HepG2 (cell line): ENCODE results near the gene ENC1. TPM values are rescaled to one million over a fixed set of nuclear protein-coding genes. Genes with fewer than 3 reads are reported as not detected.

Experiments used
- AFF4 ChIP-seq: sonication (generic); formaldehyde crosslinking; IDR thresholded peaks from 2 replicates; pipeline ENCODE4 v1.4.0; 2020; ENCODE audit warnings: missing genetic modification reagents
- BCLAF1 ChIP-seq: fragments of 450-650 bp; IDR thresholded peaks from 2 replicates; pipeline ENCODE4 v1.6.1; 2017; ENCODE audit warnings: mild to moderate bottlenecking
- E2F5 ChIP-seq: sonication (generic); formaldehyde crosslinking; conservative IDR thresholded peaks from 2 replicates; pipeline ENCODE4 v1.4.0; 2020; ENCODE audit warnings: missing genetic modification reagents
- SNAI1 ChIP-seq: sonication (generic); formaldehyde crosslinking; IDR thresholded peaks from 2 replicates; pipeline ENCODE4 v1.5.0; 2020; ENCODE audit warnings: mild to moderate bottlenecking, missing genetic modification reagents, borderline replicate concordance
- SNAPC5 ChIP-seq: sonication (generic); formaldehyde crosslinking; IDR thresholded peaks from 2 replicates; pipeline ENCODE4 v1.8.1; 2023; ENCODE audit warnings: mild to moderate bottlenecking, missing genetic modification reagents, borderline replicate concordance
- TBP ChIP-seq: sonication (generic); formaldehyde crosslinking; IDR thresholded peaks from 2 replicates; pipeline ENCODE4 v1.5.0; 2020; ENCODE audit warnings: missing genetic modification reagents
- TERF1 ChIP-seq: sonication (generic); formaldehyde crosslinking; IDR thresholded peaks from 2 replicates; pipeline ENCODE4 v1.8.0; 2022; ENCODE audit warnings: mild to moderate bottlenecking, missing genetic modification reagents, moderate library complexity
- TOPORS ChIP-seq: sonication (generic); formaldehyde crosslinking; IDR thresholded peaks from 2 replicates; pipeline ENCODE4 v1.8.0; 2023; ENCODE audit warnings: mild to moderate bottlenecking, missing genetic modification reagents
- WIZ ChIP-seq: sonication (generic); formaldehyde crosslinking; IDR thresholded peaks from 2 replicates; pipeline ENCODE4 v1.5.1; 2020; ENCODE audit warnings: mild to moderate bottlenecking, missing genetic modification reagents
- ZNF282 ChIP-seq: fragments of 450-650 bp; IDR thresholded peaks from 2 replicates; pipeline ENCODE4 v1.6.1; 2018; ENCODE audit not compliant: partially characterized antibody
- ZNF556 ChIP-seq: sonication (generic); formaldehyde crosslinking; IDR thresholded peaks from 2 replicates; pipeline ENCODE4 v1.4.0; 2020; ENCODE audit warnings: mild to moderate bottlenecking, missing genetic modification reagents, borderline replicate concordance
- ZNF597 ChIP-seq: sonication (generic); formaldehyde crosslinking; IDR thresholded peaks from 2 replicates; pipeline ENCODE4 v1.5.0; 2020; ENCODE audit warnings: missing genetic modification reagents
- ZNF740 ChIP-seq: sonication (generic); formaldehyde crosslinking; IDR thresholded peaks from 2 replicates; pipeline ENCODE4 v1.4.0; 2020; ENCODE audit warnings: missing genetic modification reagents
- ZSCAN5A ChIP-seq: sonication (generic); formaldehyde crosslinking; IDR thresholded peaks from 2 replicates; pipeline ENCODE4 v1.8.0; 2022; ENCODE audit warnings: mild to moderate bottlenecking, missing genetic modification reagents, borderline replicate concordance
- polyA plus RNA-seq, 8 experiments: library from polyadenylated mRNA; depleted of rRNA in 3 of 8; stranded (reverse) in 7 of 8; unstranded in 1 of 8; fragments of >200 nt; fragmentation: Illumina TruSeq in 4 of 8; extraction: Trizol in 4 of 8; gene quantifications; 2 replicates each; pipeline versions ENCODE4 v1.2.1 to v1.2.3, GENCODE V29; 2011 to 2016; ENCODE audit warnings: low read depth in 4 of 8, missing spikeins in 1 of 8, mixed read lengths in 1 of 8; ENCODE audit not compliant: insufficient read depth in 1 of 8
- total RNA-seq, 5 experiments: library from RNA; depleted of rRNA; stranded (reverse); fragments of >200 nt; fragmentation: Illumina TruSeq; extraction: Trizol; gene quantifications; 2 replicates each; pipeline ENCODE4 v1.2.3, GENCODE V29; 2016; ENCODE audit warnings: low read depth in 1 of 5

ENC1 gene
- total and polyA plus RNA-seq, 2 of the 13 experiments (the other 11 are each of a cell fraction or from before 2014, with no cell fraction given) = 63.8 to 64.4 TPM

- TF ChIP-seq ZSCAN5A (CRISPR knock-in tag) (no peak), WIZ (peak; percentile 5; the same call in 1 of the 2 replicates), AFF4 (CRISPR knock-in tag) (no peak), TOPORS (CRISPR knock-in tag) (no peak), BCLAF1 (no peak), TERF1 (CRISPR knock-in tag) (no peak), ZNF282 (no peak), TBP (CRISPR knock-in tag) (no peak), SNAI1 (CRISPR knock-in tag) (peak; percentile 86; the same call in 1 of the 2 replicates), SNAPC5 (CRISPR knock-in tag) (no peak), ZNF740 (CRISPR knock-in tag) (peak; percentile 54; the same call in 1 of the 2 replicates), ZNF597 (no peak), E2F5 (CRISPR knock-in tag) (no peak), ZNF556 (CRISPR knock-in tag) (0 out of 2 replicates have a peak, but pooled peaks have one; percentile 0)
Measured at GRCh38 chr5:74640954-74641734, 616 bp upstream of the ENC1 start (continued).
